Lower leg skin (tissue), 3 donors: ENCODE results near the gene NOMO2.
"Not testable (repeated sequence)": the region's sequence is repeated elsewhere in the genome, so short reads cannot be mapped to it uniquely, and the experiment has no call there.

Experiments used
- POLR2A ChIP-seq, 2 donors: fragments of 450-650 bp; IDR thresholded peaks; one replicate each; pipeline ENCODE4 v1.6.1; 2016 to 2017; ENCODE audit warnings: antibody characterized with exemption in 2 of 2, mild to moderate bottlenecking in 1 of 2, moderate library complexity in 1 of 2
- TF ChIP-seq, protein P1 (sequence below), 3 donors: fragments of 450-650 bp; IDR thresholded peaks; one replicate each; pipeline ENCODE4 v1.5.1; 2016; ENCODE audit warnings: antibody characterized with exemption in 3 of 3, mild to moderate bottlenecking in 3 of 3, moderate library complexity in 2 of 3

DNA sequence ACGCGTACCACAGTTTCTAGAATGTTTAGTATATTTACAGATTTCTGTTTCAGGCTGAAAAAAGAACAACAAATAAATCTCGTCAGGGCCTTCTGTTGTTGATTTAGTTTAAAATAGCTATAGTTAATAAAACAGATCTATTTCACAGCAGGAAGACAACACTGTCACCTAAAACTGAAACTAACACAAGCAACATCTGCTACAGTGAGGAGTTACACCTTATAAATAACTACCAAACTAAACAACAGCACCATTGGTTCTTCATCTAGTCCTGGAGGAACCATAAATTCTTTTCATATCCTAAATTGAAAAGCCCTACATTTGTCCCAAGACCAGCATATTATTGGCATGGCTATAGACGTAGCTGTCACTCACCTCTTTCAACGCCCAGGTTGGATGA, 15.0 kb downstream of the NOMO2 start:
- TF ChIP-seq, protein P1, sequence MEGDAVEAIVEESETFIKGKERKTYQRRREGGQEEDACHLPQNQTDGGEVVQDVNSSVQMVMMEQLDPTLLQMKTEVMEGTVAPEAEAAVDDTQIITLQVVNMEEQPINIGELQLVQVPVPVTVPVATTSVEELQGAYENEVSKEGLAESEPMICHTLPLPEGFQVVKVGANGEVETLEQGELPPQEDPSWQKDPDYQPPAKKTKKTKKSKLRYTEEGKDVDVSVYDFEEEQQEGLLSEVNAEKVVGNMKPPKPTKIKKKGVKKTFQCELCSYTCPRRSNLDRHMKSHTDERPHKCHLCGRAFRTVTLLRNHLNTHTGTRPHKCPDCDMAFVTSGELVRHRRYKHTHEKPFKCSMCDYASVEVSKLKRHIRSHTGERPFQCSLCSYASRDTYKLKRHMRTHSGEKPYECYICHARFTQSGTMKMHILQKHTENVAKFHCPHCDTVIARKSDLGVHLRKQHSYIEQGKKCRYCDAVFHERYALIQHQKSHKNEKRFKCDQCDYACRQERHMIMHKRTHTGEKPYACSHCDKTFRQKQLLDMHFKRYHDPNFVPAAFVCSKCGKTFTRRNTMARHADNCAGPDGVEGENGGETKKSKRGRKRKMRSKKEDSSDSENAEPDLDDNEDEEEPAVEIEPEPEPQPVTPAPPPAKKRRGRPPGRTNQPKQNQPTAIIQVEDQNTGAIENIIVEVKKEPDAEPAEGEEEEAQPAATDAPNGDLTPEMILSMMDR (IDR thresholded peaks at IDR 0.05): not testable (repeated sequence)
- TF ChIP-seq POLR2A (IDR thresholded peaks at IDR 0.05): not testable (repeated sequence)
